GM12878 (cell line): ENCODE measurements around the gene TAPBPL. TPM values are rescaled to one million over a fixed set of nuclear protein-coding genes. Genes with fewer than 3 reads are reported as not detected.
"Not testable (repeated sequence)": the region's sequence is repeated elsewhere in the genome, so short reads cannot be mapped to it uniquely, and the experiment has no call there.

Source experiments
- ATAC-seq: fragments of 200-7000 bp; cut with Tn5 transposase; 3 replicates; pipeline ENCODE4 v1.9.1; 2020; ENCODE audit warnings: mild to moderate bottlenecking, moderate library complexity
- BruUV-seq: library from RNA; stranded (reverse); fragments of 400-500 nt; replicated peaks from 2 replicates; lab custom pipeline; 2021; lab: Mats Ljungman, UMichigan
- CTCF ChIA-PET: fragments of 300-600 bp; sonication (Branson Sonifier 250); formaldehyde crosslinking; extraction: SDS; loops from one replicate; lab custom pipeline; 2021; ENCODE audit warnings: inconsistent platforms; lab: Yijun Ruan, JAX
- POLR2A ChIA-PET: fragments of 350-600 bp; formaldehyde crosslinking; extraction: SDS; loops from one replicate; lab custom pipeline; 2021; ENCODE audit warnings: inconsistent platforms; lab: Charles Lee
- RAD21 ChIA-PET: fragments of 300-600 bp; sonication (Branson Sonifier 250); formaldehyde crosslinking; loops from one replicate; lab custom pipeline; 2023; ENCODE audit warnings: antibody characterized with exemption; ENCODE audit not compliant: unreplicated experiment; lab: Charles Lee
- SMC1A ChIA-PET: fragments of 300-600 bp; sonication (Branson Sonifier 250); formaldehyde crosslinking; loops from one replicate; lab custom pipeline; 2023; ENCODE audit not compliant: unreplicated experiment, uncharacterized antibody; lab: Charles Lee
- DNase-seq: peaks from one replicate; pipeline ENCODE4 v3.0.0-alpha.2; 2011; ENCODE audit warnings: low read depth, low spot score
- FAIRE-seq: peaks from 3 replicates; lab custom pipeline; 2011; peaks lifted over from hg19 to GRCh38; lab: Jason Lieb, UNC
- H2AFZ ChIP-seq: 2 replicates; pipeline ENCODE4 v1.6.0; 2011; ENCODE audit warnings: low read depth, low read length, control low read depth; ENCODE audit not compliant: control insufficient read depth
- H3K27ac ChIP-seq: 2 replicates; pipeline ENCODE4 v1.5.1; 2011; ENCODE audit warnings: control low read depth; ENCODE audit not compliant: control insufficient read depth, insufficient read depth
- H3K27me3 ChIP-seq, 2 experiments: replicated peaks in 1 of 2; 2 replicates each; pipeline versions ENCODE4 v1.6.0 to v1.6.1; 2011; ENCODE audit warnings: low read length in 1 of 2; ENCODE audit not compliant: control insufficient read depth in 2 of 2, insufficient read depth in 2 of 2
- H3K36me3 ChIP-seq, 2 experiments: 2 replicates each; pipeline ENCODE4 v1.5.1; 2011; ENCODE audit warnings: low read length in 1 of 2; ENCODE audit not compliant: control insufficient read depth in 2 of 2, insufficient read depth in 2 of 2
- H3K4me1 ChIP-seq: 2 replicates; pipeline ENCODE4 v1.6.1; 2011; ENCODE audit warnings: mild to moderate bottlenecking, low read length, moderate library complexity, mixed read lengths; ENCODE audit not compliant: control insufficient read depth, insufficient read depth
- H3K4me2 ChIP-seq: 2 replicates; pipeline ENCODE4 v1.6.0; 2011; ENCODE audit warnings: control low read depth; ENCODE audit not compliant: control insufficient read depth, insufficient read depth
- H3K4me3 ChIP-seq: fragments of 200-600 bp; sonication (generic); 2 replicates; pipeline ENCODE4 v1.5.1; 2016
- H3K79me2 ChIP-seq: 2 replicates; pipeline ENCODE4 v1.6.0; 2011; ENCODE audit warnings: low read length; ENCODE audit not compliant: control insufficient read depth, insufficient read depth
- H3K9ac ChIP-seq: 2 replicates; pipeline ENCODE4 v1.8.0; 2011; ENCODE audit warnings: low read length, control low read depth, mixed read lengths; ENCODE audit not compliant: control insufficient read depth, insufficient read depth
- H3K9me3 ChIP-seq: replicated peaks from 3 replicates; pipeline ENCODE4 v1.5.1; 2011; ENCODE audit warnings: mild to moderate bottlenecking, low read length; ENCODE audit not compliant: control insufficient read depth, insufficient read depth
- H4K20me1 ChIP-seq: 2 replicates; pipeline ENCODE4 v1.6.0; 2011; ENCODE audit not compliant: control insufficient read depth, insufficient read depth
- POLR2A ChIP-seq: IDR thresholded peaks from 2 replicates; pipeline ENCODE4 v1.6.1; 2011; ENCODE audit warnings: low read depth, mild to moderate bottlenecking, low read length
- WGBS: methylation state at CpG from one replicate; pipeline ENCODE4 v1.1.6; 2016; ENCODE audit warnings: low lambda C conversion rate; ENCODE audit not compliant: insufficient replicate concordance, insufficient coverage; ENCODE audit errors: missing lambda C conversion rate; 5-methylcytosine and 5-hydroxymethylcytosine counted together
- in situ Hi-C: fragments of 300-500 bp; cut with MboI; formaldehyde crosslinking; loops from 9 replicates; pipeline ENCODE4 v1.14.3; 2018; ENCODE audit warnings: mixed read lengths
- intact Hi-C: fragments of 100-400 bp; cut with micrococcal nuclease; formaldehyde crosslinking; loops from one replicate; pipeline ENCODE4 v1.14.2; 2022; ENCODE audit not compliant: unreplicated experiment
- polyA plus RNA-seq, 11 experiments: library from polyadenylated mRNA; depleted of rRNA in 4 of 11; unstranded in 6 of 11; stranded (reverse) in 5 of 11; fragments of >200 nt; fragmentation: Nextera tagmentation in 4 of 11; fragmentation: Illumina TruSeq in 1 of 11; extraction: Ambion mirVana in 4 of 11; extraction: Trizol in 1 of 11; gene quantifications; 1 replicate in 1 of 11; 2 replicates in 10 of 11; pipeline versions ENCODE4 v1.2.1 to v1.2.3, GENCODE V29; 2011 to 2016; ENCODE audit warnings: inconsistent platforms in 2 of 11, missing spikeins in 2 of 11, low read depth in 1 of 11
- total RNA-seq, 4 experiments: library from RNA; depleted of rRNA in 3 of 4; stranded (reverse); fragments of >200 nt in 3 of 4; fragmentation: Illumina TruSeq in 1 of 4; extraction: Trizol in 1 of 4; gene quantifications; 2 replicates each; pipeline versions ENCODE4 v1.2.1 to v1.2.3, GENCODE V29; 2013 to 2021
- TF ChIP-seq, protein P1 (sequence below): fragments of 450-650 bp; IDR thresholded peaks from 2 replicates; pipeline ENCODE4 v1.6.1; 2016; ENCODE audit warnings: mild to moderate bottlenecking

The TAPBPL gene
- total and polyA plus RNA-seq, 10 of the 15 experiments (the other 5 are each of a cell fraction or from before 2014, with no cell fraction given) = 12.4 to 45.0 (median 29.9) TPM

DNA sequence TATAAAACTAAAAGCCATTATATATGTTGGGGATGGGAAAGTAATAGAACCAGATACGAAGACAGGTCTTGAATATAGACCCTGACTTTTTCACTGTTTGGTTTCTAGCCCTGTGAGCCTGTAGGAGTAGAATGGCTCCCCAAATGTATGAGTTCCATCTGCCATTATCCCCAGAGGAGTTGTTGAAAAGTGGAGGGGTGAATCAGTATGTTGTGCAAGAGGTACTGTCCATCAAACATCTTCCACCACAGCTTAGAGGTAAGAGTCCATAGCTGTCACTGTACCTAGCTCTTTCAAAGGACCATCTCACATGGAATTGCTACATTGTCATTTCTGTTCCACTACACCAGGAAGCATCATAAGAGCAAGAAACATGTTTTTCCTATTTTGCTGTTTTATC, 43.1 kb downstream of the TAPBPL start:
- in situ Hi-C loops (loop anchor here (5.0 kb wide), 1 partner anchor 37 kb away; the partner anchor contains the start of gene GAPDH), intact Hi-C loops (loop anchor here (5.0 kb wide), 1 partner anchor 37 kb away; the partner anchor contains the start of gene GAPDH)
- H3K4me1 ChIP-seq = peaks cover 6% of the 10 kb centered on the region; the same call in 1 of the 2 replicates
- H3K36me3 ChIP-seq = peaks cover 5 to 23% of the 10 kb centered on the region in 2 experiments
- no peaks in the 10 kb centered on the region for H4K20me1 ChIP-seq
- ChIA-PET CTCF (interaction anchor here (0.8 to 3.7 kb wide), 8 partner anchors 17 to 70 kb away, joined by 3 to 15 read pairs (median 6); no protein-coding TSS in a partner anchor), SMC1A (interaction anchor here (0.7 to 4.0 kb wide), 11 partner anchors 26 to 194 kb away, joined by 3 to 23 read pairs (median 5); partner anchors contain the start of genes GAPDH and ZNF384), POLR2A (interaction anchor here (0.5 to 1.3 kb wide), 6 partner anchors 24 to 136 kb away, joined by 4 to 11 read pairs (median 5); partner anchors contain the start of genes GAPDH and VAMP1), RAD21 (interaction anchor here (0.9 to 2.0 kb wide), 8 partner anchors 11 to 169 kb away, joined by 3 to 9 read pairs (median 3); no protein-coding TSS in a partner anchor)
- peaks cover 55% of the 10 kb centered on the region for H3K79me2 ChIP-seq
- H3K9me3 ChIP-seq = no peaks in the 10 kb centered on the region
- FAIRE-seq (peak; percentile 41), DNase-seq (no peak), ATAC-seq (no peak)
- peak overlapping the region; percentile 83 for H3K27ac ChIP-seq
- TF ChIP-seq, protein P1, sequence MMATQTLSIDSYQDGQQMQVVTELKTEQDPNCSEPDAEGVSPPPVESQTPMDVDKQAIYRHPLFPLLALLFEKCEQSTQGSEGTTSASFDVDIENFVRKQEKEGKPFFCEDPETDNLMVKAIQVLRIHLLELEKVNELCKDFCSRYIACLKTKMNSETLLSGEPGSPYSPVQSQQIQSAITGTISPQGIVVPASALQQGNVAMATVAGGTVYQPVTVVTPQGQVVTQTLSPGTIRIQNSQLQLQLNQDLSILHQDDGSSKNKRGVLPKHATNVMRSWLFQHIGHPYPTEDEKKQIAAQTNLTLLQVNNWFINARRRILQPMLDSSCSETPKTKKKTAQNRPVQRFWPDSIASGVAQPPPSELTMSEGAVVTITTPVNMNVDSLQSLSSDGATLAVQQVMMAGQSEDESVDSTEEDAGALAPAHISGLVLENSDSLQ = 0 out of 2 replicates have a peak, but pooled peaks have one; percentile 21
- no peak for TF ChIP-seq POLR2A
- H3K27me3 ChIP-seq = no peaks in the 10 kb centered on the region
- WGBS = 0% methylated on average over 1 of the region's 1 CpG
- H3K4me3 ChIP-seq = peak overlapping the region; percentile 75
- peak overlapping the region; percentile 95 for H3K9ac ChIP-seq
- H2AFZ ChIP-seq = no peak overlapping the region
- BruUV-seq = no TSS peak
- peak overlapping the region; percentile 88 for H3K4me2 ChIP-seq

DNA sequence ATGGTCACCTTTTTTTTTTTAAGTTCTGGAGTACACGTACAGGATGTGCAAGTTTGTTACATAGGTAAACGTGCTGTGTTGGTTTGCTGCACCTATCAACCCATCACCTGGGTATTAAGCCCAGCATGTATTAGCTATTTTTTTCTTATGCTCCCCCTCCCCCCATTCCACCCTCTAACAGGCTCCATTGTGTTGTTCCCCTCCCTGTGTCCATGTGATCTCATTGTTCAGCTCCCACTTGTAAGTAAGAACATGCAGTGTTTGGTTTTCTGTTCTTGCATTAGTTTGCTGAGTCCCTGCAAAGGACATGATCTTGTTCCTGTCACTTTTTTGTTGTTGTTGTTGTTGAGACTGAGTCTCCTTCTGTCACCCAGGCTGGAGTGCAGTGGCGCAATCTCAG, 45.4 kb downstream of the TAPBPL start:
- H3K27ac ChIP-seq, H4K20me1 ChIP-seq, H3K9me3 ChIP-seq, intact Hi-C loops, DNase-seq, H3K9ac ChIP-seq, BruUV-seq, H3K4me1 ChIP-seq, H2AFZ ChIP-seq, FAIRE-seq, H3K27me3 ChIP-seq, ATAC-seq: not testable (repeated sequence)
- WGBS = 86% methylated on average over 3 of the region's 3 CpGs
- in situ Hi-C loops = loop anchor here (5.0 kb wide), 1 partner anchor 35 kb away; the partner anchor contains the start of gene GAPDH
- RAD21 ChIA-PET = interaction anchor here (1.7 kb wide), 1 partner anchor 73 kb away, joined by 5 read pairs; no protein-coding TSS in a partner anchor
- peaks cover 51% of the 10 kb centered on the region for H3K79me2 ChIP-seq
- POLR2A ChIA-PET = interaction anchor here (0.6 to 1.4 kb wide), 2 partner anchors 11 to 26 kb away, joined by 5 to 9 read pairs; partner anchors contain the start of gene VAMP1
- SMC1A ChIA-PET = interaction anchor here (1.3 to 4.0 kb wide), 5 partner anchors 10 to 73 kb away, joined by 3 to 23 read pairs (median 5); no protein-coding TSS in a partner anchor
- CTCF ChIA-PET = interaction anchor here (3.7 kb wide), 1 partner anchor 42 kb away, joined by 15 read pairs; no protein-coding TSS in a partner anchor
- H3K4me3 ChIP-seq = peak overlapping the region; percentile 14; the same call in 1 of the 2 replicates
- H3K4me2 ChIP-seq = peak overlapping the region; percentile 15; the same call in 1 of the 2 replicates
- peaks cover 6 to 32% of the 10 kb centered on the region in 2 experiments for H3K36me3 ChIP-seq
